ENCODE data around the gene PLXNA2. TPM values are rescaled to one million over a fixed set of nuclear protein-coding genes. Genes with fewer than 3 reads are reported as not detected.

Gene PLXNA2
- total RNA-seq, 4 donors from 2014 or later = 19.8 to 41.6 (median 27.9) TPM

- H3K27ac ChIP-seq (replicated peaks in 1 of 4) = peak overlapping the region; percentile 53 to 94 (median 76)
- no peaks in the 10 kb centered on the region for H3K9me3 ChIP-seq
- H3K4me1 ChIP-seq = peaks cover 50 to 89% (median 88%) of the 10 kb centered on the region in 4 donors
- H3K36me3 ChIP-seq = peaks cover 0 to 10% (median 0%) of the 10 kb centered on the region in 4 donors
- TF ChIP-seq EP300 (IDR thresholded peaks at IDR 0.05) = no peak
- TF ChIP-seq, protein P1, sequence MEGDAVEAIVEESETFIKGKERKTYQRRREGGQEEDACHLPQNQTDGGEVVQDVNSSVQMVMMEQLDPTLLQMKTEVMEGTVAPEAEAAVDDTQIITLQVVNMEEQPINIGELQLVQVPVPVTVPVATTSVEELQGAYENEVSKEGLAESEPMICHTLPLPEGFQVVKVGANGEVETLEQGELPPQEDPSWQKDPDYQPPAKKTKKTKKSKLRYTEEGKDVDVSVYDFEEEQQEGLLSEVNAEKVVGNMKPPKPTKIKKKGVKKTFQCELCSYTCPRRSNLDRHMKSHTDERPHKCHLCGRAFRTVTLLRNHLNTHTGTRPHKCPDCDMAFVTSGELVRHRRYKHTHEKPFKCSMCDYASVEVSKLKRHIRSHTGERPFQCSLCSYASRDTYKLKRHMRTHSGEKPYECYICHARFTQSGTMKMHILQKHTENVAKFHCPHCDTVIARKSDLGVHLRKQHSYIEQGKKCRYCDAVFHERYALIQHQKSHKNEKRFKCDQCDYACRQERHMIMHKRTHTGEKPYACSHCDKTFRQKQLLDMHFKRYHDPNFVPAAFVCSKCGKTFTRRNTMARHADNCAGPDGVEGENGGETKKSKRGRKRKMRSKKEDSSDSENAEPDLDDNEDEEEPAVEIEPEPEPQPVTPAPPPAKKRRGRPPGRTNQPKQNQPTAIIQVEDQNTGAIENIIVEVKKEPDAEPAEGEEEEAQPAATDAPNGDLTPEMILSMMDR (IDR thresholded peaks at IDR 0.05) = no peak
- TF ChIP-seq POLR2A (IDR thresholded peaks at IDR 0.05; ENCODE audit: low read depth) = no peak
- no peak for TF ChIP-seq POLR2AphosphoS5 (IDR thresholded peaks at IDR 0.05)
- 71% methylated on average over 10 of the region's 10 CpGs for WGBS
- no peaks in the 10 kb centered on the region for H3K27me3 ChIP-seq
- intact Hi-C loops (cut with DNase I) = loop anchor here (5.0 kb wide), 2 partner anchors 57 to 157 kb away; no protein-coding TSS in a partner anchor
- peak overlapping the region; percentile 2 to 98 (median 16) for H3K4me3 ChIP-seq
- DNase-seq (ENCODE audit: extremely low spot score) = no peak
Observed at GRCh38 chr1:208239473-208240381, 4.5 kb downstream of the PLXNA2 start.

- peaks cover 55 to 93% (median 92%) of the 10 kb centered on the region in 4 donors for H3K4me1 ChIP-seq
- H3K27ac ChIP-seq (replicated peaks in 1 of 4) = peak overlapping the region; percentile 53 to 94 (median 76)
- no peaks in the 10 kb centered on the region for H3K9me3 ChIP-seq
- WGBS = 48% methylated on average over 7 of the region's 9 CpGs
- H3K36me3 ChIP-seq = peaks cover 0 to 15% (median 0%) of the 10 kb centered on the region in 4 donors
- no peak overlapping the region for H3K4me3 ChIP-seq
- no peak for DNase-seq (ENCODE audit: extremely low spot score)
- H3K27me3 ChIP-seq = no peaks in the 10 kb centered on the region
- TF ChIP-seq EP300 (IDR thresholded peaks at IDR 0.05) = no peak
- no peak for TF ChIP-seq POLR2AphosphoS5 (IDR thresholded peaks at IDR 0.05)
- TF ChIP-seq, protein P1 (IDR thresholded peaks at IDR 0.05) = peak; percentile 73 to 87 (median 81)
- no peak for TF ChIP-seq POLR2A (IDR thresholded peaks at IDR 0.05; ENCODE audit: low read depth)
- intact Hi-C loops (cut with DNase I) = loop anchor here (5.0 kb wide), 1 partner anchor 57 kb away; no protein-coding TSS in a partner anchor
Observed at GRCh38 chr1:208238710-208239472, 5.3 kb downstream of the PLXNA2 start.

- H3K36me3 ChIP-seq = peaks cover 0 to 15% (median 0%) of the 10 kb centered on the region in 4 donors
- H3K9me3 ChIP-seq = no peaks in the 10 kb centered on the region
- H3K27ac ChIP-seq (replicated peaks in 1 of 4) = peak overlapping the region; percentile 66 to 94 (median 82)
- 78% methylated on average over 8 of the region's 8 CpGs for WGBS
- TF ChIP-seq POLR2AphosphoS5 (IDR thresholded peaks at IDR 0.05) (no peak), EP300 (IDR thresholded peaks at IDR 0.05) (no peak), POLR2A (IDR thresholded peaks at IDR 0.05; ENCODE audit: low read depth) (no peak)
- TF ChIP-seq, protein P1 (IDR thresholded peaks at IDR 0.05) = no peak
- no peak for DNase-seq (ENCODE audit: extremely low spot score)
- no peaks in the 10 kb centered on the region for H3K27me3 ChIP-seq
- intact Hi-C loops (cut with DNase I) = loop anchor here (5.0 kb wide), 1 partner anchor 55 kb away; no protein-coding TSS in a partner anchor
- no peak overlapping the region for H3K4me3 ChIP-seq
- H3K4me1 ChIP-seq = peaks cover 68 to 100% (median 100%) of the 10 kb centered on the region in 4 donors
Observed at GRCh38 chr1:208237241-208237640, 6.9 kb downstream of the PLXNA2 start.

GRCh38 chr1:208235982-208236761 lies 8.0 kb downstream of the PLXNA2 start:
- TF ChIP-seq POLR2AphosphoS5 (IDR thresholded peaks at IDR 0.05) = peak; percentile 5 to 35
- TF ChIP-seq, protein P1 (IDR thresholded peaks at IDR 0.05) = no peak
- H3K27me3 ChIP-seq = no peaks in the 10 kb centered on the region
- H3K9me3 ChIP-seq = no peaks in the 10 kb centered on the region
- H3K4me3 ChIP-seq = peak overlapping the region in 2 of 4 donors; percentile 8 to 24
- peaks cover 68 to 100% (median 100%) of the 10 kb centered on the region in 4 donors for H3K4me1 ChIP-seq
- intact Hi-C loops (cut with DNase I) = loop anchor here (5.0 kb wide), 1 partner anchor 54 kb away; no protein-coding TSS in a partner anchor
- H3K36me3 ChIP-seq = peaks cover 0 to 15% (median 0%) of the 10 kb centered on the region in 4 donors
- DNase-seq (ENCODE audit: extremely low spot score) = peak; percentile 94
- H3K27ac ChIP-seq (replicated peaks in 1 of 4) = peak overlapping the region; percentile 66 to 94 (median 82)
- 43% methylated on average over 17 of the region's 17 CpGs for WGBS
